Stimulated activated CD4-positive, alpha-beta T cell treated with anti-CD3 and anti-CD28 coated beads, Interleukin-4, amount 100 ng/mL, for 1 hour (primary cell): ENCODE measurements around the gene CRTAC1.

Experiments
- DNase-seq: peaks from one replicate; pipeline ENCODE4 v3.0.0-alpha.2; 2020

Gene CRTAC1

GRCh38 chr10:97974100-97974499 lies 56.3 kb downstream of the CRTAC1 start:
- DNase-seq, result no peak

GRCh38 chr10:97969538-97970079 lies 60.8 kb downstream of the CRTAC1 start:
- no peak for DNase-seq

GRCh38 chr10:97964748-97965147 lies 65.7 kb downstream of the CRTAC1 start:
- DNase-seq, result no peak

- no peak for DNase-seq
These were observed 68.5 kb downstream of the CRTAC1 start for GRCh38 chr10:97961945-97962344.

- no peak for DNase-seq
These were observed 70.0 kb downstream of the CRTAC1 start for GRCh38 chr10:97960269-97961056.

- DNase-seq, result no peak
These were observed 81.0 kb downstream of the CRTAC1 start for GRCh38 chr10:97949462-97949861.

GRCh38 chr10:97948822-97949221 lies 81.6 kb downstream of the CRTAC1 start:
- no peak for DNase-seq

- DNase-seq, result no peak
These were observed 85.6 kb downstream of the CRTAC1 start for GRCh38 chr10:97944772-97945171.

- no peak for DNase-seq
These were observed 87.1 kb downstream of the CRTAC1 start for GRCh38 chr10:97943294-97943693.

- DNase-seq, result no peak
These were observed 89.9 kb downstream of the CRTAC1 start for GRCh38 chr10:97940534-97940933.

GRCh38 chr10:97939446-97939990 lies 90.9 kb downstream of the CRTAC1 start:
- DNase-seq, result no peak

GRCh38 chr10:97937928-97938327 lies 92.5 kb downstream of the CRTAC1 start:
- DNase-seq, result no peak

GRCh38 chr10:97937054-97937453 lies 93.4 kb downstream of the CRTAC1 start:
- DNase-seq, result no peak

GRCh38 chr10:97936126-97936525 lies 94.3 kb downstream of the CRTAC1 start:
- no peak for DNase-seq

- no peak for DNase-seq
These were observed 97.4 kb downstream of the CRTAC1 start for GRCh38 chr10:97932932-97933530.

GRCh38 chr10:97931041-97931440 lies 99.4 kb downstream of the CRTAC1 start:
- DNase-seq, result no peak

- DNase-seq, result no peak
These were observed 101.5 kb downstream of the CRTAC1 start for GRCh38 chr10:97928897-97929296.

- DNase-seq, result no peak
These were observed 102.8 kb downstream of the CRTAC1 start for GRCh38 chr10:97927622-97928021.

- no peak for DNase-seq
These were observed 104.4 kb downstream of the CRTAC1 start for GRCh38 chr10:97926055-97926454.

- DNase-seq, result no peak
These were observed 105.0 kb downstream of the CRTAC1 start for GRCh38 chr10:97925308-97925938.

GRCh38 chr10:97924678-97925077 lies 105.7 kb downstream of the CRTAC1 start:
- DNase-seq, result no peak

GRCh38 chr10:97923476-97923875 lies 106.9 kb downstream of the CRTAC1 start:
- no peak for DNase-seq

GRCh38 chr10:97923057-97923456 lies 107.4 kb downstream of the CRTAC1 start:
- no peak for DNase-seq
